T-cell (primary cell): ENCODE measurements around the gene EFCAB12. TPM values are rescaled to one million over a fixed set of nuclear protein-coding genes. Genes with fewer than 3 reads are reported as not detected.

Experiments
- ATAC-seq, 4 experiments: fragments of 200-7000 bp in 3 of 4; fragments of 150-1000 bp in 1 of 4; cut with Tn5 transposase; replicated peaks in 1 of 4; 1 replicate in 3 of 4; 2 replicates in 1 of 4; pipeline ENCODE4 v1.10.0; 2021; ENCODE audit warnings: moderate library complexity in 3 of 4, mild to moderate bottlenecking in 2 of 4, moderate number of reproducible peaks in 1 of 4
- CTCF ChIA-PET, 2 donors: fragments of 300-600 bp; sonication (Branson Sonifier 250); formaldehyde crosslinking; loops; one replicate each; lab custom pipeline; 2022; ENCODE audit warnings: antibody characterized with exemption in 2 of 2; lab: Charles Lee
- POLR2A ChIA-PET, 2 donors: fragments of 300-600 bp; sonication (Branson Sonifier 250); formaldehyde crosslinking; loops; one replicate each; lab custom pipeline; 2022; ENCODE audit warnings: antibody characterized with exemption in 2 of 2; lab: Charles Lee
- DNase-seq, 35 experiments: peaks; one replicate each; pipeline versions ENCODE4 v3.0.0 to v3.0.0-alpha.2; 2013 to 2023
- H3K27ac ChIP-seq: one replicate; pipeline ENCODE4 v1.5.1; 2013; ENCODE audit warnings: low read length
- H3K27me3 ChIP-seq, 2 experiments: replicated peaks in 1 of 2; 1 replicate in 1 of 2; 2 replicates in 1 of 2; pipeline versions ENCODE4 v1.6.1 to v1.7.0; 2013; ENCODE audit warnings: low read length in 1 of 2, mixed read lengths in 1 of 2; ENCODE audit not compliant: control insufficient read depth in 2 of 2, insufficient read depth in 2 of 2; ENCODE audit errors: extremely low read depth in 1 of 2
- H3K36me3 ChIP-seq, 2 donors: 1 replicate in 1 of 2; 2 replicates in 1 of 2; pipeline versions ENCODE4 v1.6.1 to v1.7.0; 2013; ENCODE audit warnings: low read length in 1 of 2; ENCODE audit not compliant: control insufficient read depth in 2 of 2, insufficient read depth in 1 of 2; ENCODE audit errors: extremely low read depth in 1 of 2
- H3K4me1 ChIP-seq, 2 experiments: 1 replicate in 1 of 2; 2 replicates in 1 of 2; pipeline versions ENCODE4 v1.6.1 to v1.7.0; 2013; ENCODE audit warnings: low read length in 2 of 2, mixed read lengths in 1 of 2; ENCODE audit not compliant: insufficient read depth in 2 of 2, control insufficient read depth in 1 of 2; ENCODE audit errors: extremely low read depth in 1 of 2
- H3K4me3 ChIP-seq, 2 donors: 1 replicate in 1 of 2; 2 replicates in 1 of 2; pipeline versions ENCODE4 v1.5.1 to v1.7.0; 2013; ENCODE audit warnings: mild to moderate bottlenecking in 2 of 2, low read length in 1 of 2, moderate library complexity in 1 of 2; ENCODE audit not compliant: control insufficient read depth in 1 of 2; ENCODE audit errors: extremely low read depth in 1 of 2
- H3K9me3 ChIP-seq: 2 replicates; pipeline ENCODE4 v1.7.0; 2013
- H3K27ac Mint-ChIP-seq, 2 donors: one replicate each; pipeline ENCODE4 v1.8.0; 2020 to 2021; ENCODE audit warnings: mild to moderate bottlenecking in 2 of 2, mixed read lengths in 2 of 2
- H3K27me3 Mint-ChIP-seq, 2 donors: one replicate each; pipeline ENCODE4 v1.8.0; 2021 to 2022; ENCODE audit warnings: mixed read lengths in 2 of 2
- H3K36me3 Mint-ChIP-seq: one replicate; pipeline ENCODE4 v1.8.0; 2021; ENCODE audit warnings: mixed read lengths
- H3K4me1 Mint-ChIP-seq, 3 donors: one replicate each; pipeline ENCODE4 v1.8.0; 2020 to 2022; ENCODE audit warnings: mixed read lengths in 3 of 3, mild to moderate bottlenecking in 1 of 3
- H3K4me3 Mint-ChIP-seq, 3 donors: one replicate each; pipeline ENCODE4 v1.8.0; 2020 to 2022; ENCODE audit warnings: mild to moderate bottlenecking in 3 of 3, mixed read lengths in 3 of 3, moderate library complexity in 3 of 3
- H3K9me3 Mint-ChIP-seq, 3 donors: one replicate each; pipeline ENCODE4 v1.8.0; 2020 to 2022; ENCODE audit warnings: mixed read lengths in 3 of 3
- WGBS: methylation state at CpG from one replicate; pipeline ENCODE4 v1.1.5; 2013; ENCODE audit warnings: missing lambda C conversion rate; ENCODE audit not compliant: insufficient coverage; 5-methylcytosine and 5-hydroxymethylcytosine counted together
- total RNA-seq, 35 experiments: library from RNA in 6 of 35; stranded (reverse) in 6 of 35; fragments of 120-200 nt in 1 of 35; gene quantifications; one replicate each; pipeline versions ENCODE4 v1.2.1 to v1.2.4 and lab custom pipeline; 2013 to 2026

Gene EFCAB12
- total RNA-seq, 5 donors from 2014 or later (not counting 1 experiment from before 2014, with no cell fraction given) = 1.2 to 2.7 (median 2.2) TPM

DNA sequence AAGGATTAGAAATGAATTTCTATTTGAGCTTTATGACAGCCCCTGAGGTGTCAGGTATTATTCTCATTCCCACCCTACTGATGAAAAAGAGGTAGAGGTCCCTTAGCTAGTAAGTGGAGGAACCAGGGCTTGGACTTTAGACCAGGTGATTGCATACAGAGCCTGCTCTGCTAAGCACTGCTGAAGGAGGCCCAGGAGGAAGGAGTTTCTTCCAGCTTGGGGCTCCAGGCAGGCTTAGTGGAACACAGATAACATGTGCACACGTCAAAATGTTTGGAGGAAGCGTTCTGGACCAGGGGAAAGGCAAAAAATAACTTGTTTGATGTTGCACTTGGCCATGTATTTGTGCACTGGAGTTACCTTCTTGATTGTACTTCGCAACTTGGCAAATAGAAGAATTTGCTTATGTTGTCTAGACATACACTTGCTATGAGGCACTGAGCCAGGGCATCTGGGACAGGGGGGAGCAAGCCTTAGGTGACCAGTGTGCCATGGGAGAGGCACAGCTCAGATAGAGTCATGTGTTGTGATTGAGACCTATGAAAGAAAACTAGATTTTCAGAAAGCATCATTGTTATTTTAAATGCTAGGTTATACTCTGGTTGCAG is 34.0 kb upstream of the EFCAB12 start:
- Histone ChIP-seq H3K9me3 (no peaks in the 10 kb centered on the region), H3K27me3 (no peaks in the 10 kb centered on the region), H3K27ac (no peak overlapping the region), H3K36me3 (peaks cover 0 to 2% of the 10 kb centered on the region in 2 donors), H3K4me1 (no peaks in the 10 kb centered on the region), H3K4me3 (no peak overlapping the region)
- ATAC-seq (no peak), DNase-seq (no peak)
- ChIA-PET CTCF (no interaction called here), POLR2A (no interaction called here)
- Mint-ChIP-seq H3K4me3 (no peak overlapping the region), H3K36me3 (peaks cover 37% of the 10 kb centered on the region), H3K27me3 (no peaks in the 10 kb centered on the region), H3K9me3 (no peaks in the 10 kb centered on the region), H3K27ac (no peak overlapping the region), H3K4me1 (peaks cover 0 to 4% (median 2%) of the 10 kb centered on the region in 3 donors)
- WGBS = 100% methylated on average over 3 of the region's 3 CpGs

DNA sequence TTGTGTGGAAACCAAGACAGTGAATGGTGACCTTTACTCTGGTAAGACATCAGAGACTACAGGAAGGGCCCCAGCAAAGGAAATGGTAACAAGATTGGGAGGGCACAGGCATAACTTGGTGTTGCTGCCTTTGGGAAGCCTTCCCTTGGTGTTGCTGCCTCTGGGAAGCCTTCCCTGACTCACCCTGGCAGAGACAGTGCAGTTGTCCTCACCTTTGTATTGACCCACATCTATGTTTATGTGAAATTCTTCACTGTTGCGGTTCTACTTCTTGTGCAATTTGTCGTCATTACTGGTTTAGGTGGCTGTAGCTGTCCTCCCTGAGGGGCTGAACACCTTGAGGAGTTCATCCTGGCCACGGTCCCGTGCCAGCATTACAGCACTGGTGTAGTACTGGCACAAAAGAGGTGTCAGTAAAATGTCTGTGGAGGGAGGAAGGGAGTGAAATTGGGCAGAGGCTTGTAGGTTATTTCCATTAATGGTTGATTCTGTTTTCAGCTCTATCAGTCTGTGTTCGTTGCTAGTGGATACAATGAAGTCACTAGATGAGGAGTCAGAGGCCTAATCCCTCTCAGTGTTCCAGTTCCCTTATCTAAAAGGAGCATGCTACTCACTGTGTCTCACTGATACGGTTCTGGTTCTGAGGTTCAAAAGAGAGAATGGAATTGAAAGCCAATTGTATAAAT is 33.2 kb upstream of the EFCAB12 start:
- no peaks in the 10 kb centered on the region for H3K9me3 Mint-ChIP-seq
- ATAC-seq = no peak
- H3K36me3 Mint-ChIP-seq = peaks cover 41% of the 10 kb centered on the region
- no peaks in the 10 kb centered on the region for H3K27me3 ChIP-seq
- CTCF ChIA-PET = no interaction called here
- H3K4me1 Mint-ChIP-seq = peaks cover 0 to 4% (median 2%) of the 10 kb centered on the region in 3 donors
- DNase-seq = no peak
- no peak overlapping the region for H3K27ac ChIP-seq
- no peak overlapping the region for H3K27ac Mint-ChIP-seq
- H3K4me3 ChIP-seq = no peak overlapping the region
- H3K27me3 Mint-ChIP-seq = no peaks in the 10 kb centered on the region
- POLR2A ChIA-PET = no interaction called here
- 75% methylated on average over 4 of the region's 6 CpGs for WGBS
- no peaks in the 10 kb centered on the region for H3K9me3 ChIP-seq
- no peak overlapping the region for H3K4me3 Mint-ChIP-seq
- no peaks in the 10 kb centered on the region for H3K4me1 ChIP-seq
- H3K36me3 ChIP-seq = peaks cover 0 to 2% of the 10 kb centered on the region in 2 donors

GRCh38 chr3:129461022-129461421 is 32.6 kb upstream of the EFCAB12 start:
- DNase-seq = no peak

GRCh38 chr3:129460572-129460971 is 32.1 kb upstream of the EFCAB12 start:
- POLR2A ChIA-PET = no interaction called here
- ATAC-seq = no peak
- WGBS = no CpG with 5 or more reads among the region's 2 CpGs

More at GRCh38 chr3:129461022-129461421, 32.6 kb upstream of the EFCAB12 start:
- Mint-ChIP-seq H3K27ac (no peak overlapping the region), H3K27me3 (no peaks in the 10 kb centered on the region), H3K4me1 (peaks cover 0 to 4% (median 2%) of the 10 kb centered on the region in 3 donors), H3K36me3 (peaks cover 41% of the 10 kb centered on the region), H3K9me3 (no peaks in the 10 kb centered on the region), H3K4me3 (no peak overlapping the region)
- POLR2A ChIA-PET = no interaction called here
- no peak overlapping the region for H3K4me3 ChIP-seq
- H3K36me3 ChIP-seq = peaks cover under 1 to 2% of the 10 kb centered on the region in 2 donors
- CTCF ChIA-PET = interaction anchor here in 1 of 2 donors (0.6 kb wide), 1 partner anchor 1396 kb away, joined by 6 read pairs; no protein-coding TSS in a partner anchor
- no peaks in the 10 kb centered on the region for H3K9me3 ChIP-seq
- no peak overlapping the region for H3K27ac ChIP-seq
- no peak for ATAC-seq
- no CpG with 5 or more reads among the region's 1 CpG for WGBS
- no peaks in the 10 kb centered on the region for H3K4me1 ChIP-seq
- no peaks in the 10 kb centered on the region for H3K27me3 ChIP-seq

DNA sequence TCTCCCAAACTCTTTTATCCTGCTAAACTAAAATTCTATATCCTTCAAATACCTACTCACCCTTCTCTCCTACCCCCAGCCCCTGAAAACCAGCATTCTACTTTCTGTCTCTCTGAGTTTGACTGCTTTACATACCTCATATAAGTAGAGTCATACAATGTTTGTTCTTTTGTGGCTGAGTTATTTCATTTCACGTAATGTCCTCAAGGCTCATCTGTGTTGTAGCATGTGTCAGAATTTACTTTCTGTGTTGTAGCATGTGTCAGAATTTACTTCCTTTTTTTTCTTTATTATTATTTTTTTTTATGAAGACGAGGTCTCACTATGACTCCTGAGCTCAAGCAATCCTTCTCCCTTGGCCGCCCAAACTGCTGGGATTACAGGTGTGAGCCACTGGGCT is 31.7 kb upstream of the EFCAB12 start:
- no peak for ATAC-seq

More at GRCh38 chr3:129460572-129460971, 32.1 kb upstream of the EFCAB12 start:
- H3K4me1 Mint-ChIP-seq = peaks cover 0 to 4% (median 2%) of the 10 kb centered on the region in 3 donors
- DNase-seq = no peak
- H3K4me3 Mint-ChIP-seq = no peak overlapping the region
- H3K27me3 Mint-ChIP-seq = no peaks in the 10 kb centered on the region
- CTCF ChIA-PET = interaction anchor here in 1 of 2 donors (0.6 kb wide), 1 partner anchor 1395 kb away, joined by 6 read pairs; no protein-coding TSS in a partner anchor
- peaks cover 2% of the 10 kb centered on the region in 2 donors for H3K36me3 ChIP-seq
- no peaks in the 10 kb centered on the region for H3K9me3 ChIP-seq
- H3K27ac Mint-ChIP-seq = no peak overlapping the region
- no peaks in the 10 kb centered on the region for H3K27me3 ChIP-seq
- H3K27ac ChIP-seq = no peak overlapping the region
- H3K4me1 ChIP-seq = no peaks in the 10 kb centered on the region
- peaks cover 45% of the 10 kb centered on the region for H3K36me3 Mint-ChIP-seq
- H3K9me3 Mint-ChIP-seq = no peaks in the 10 kb centered on the region
- H3K4me3 ChIP-seq = no peak overlapping the region

DNA sequence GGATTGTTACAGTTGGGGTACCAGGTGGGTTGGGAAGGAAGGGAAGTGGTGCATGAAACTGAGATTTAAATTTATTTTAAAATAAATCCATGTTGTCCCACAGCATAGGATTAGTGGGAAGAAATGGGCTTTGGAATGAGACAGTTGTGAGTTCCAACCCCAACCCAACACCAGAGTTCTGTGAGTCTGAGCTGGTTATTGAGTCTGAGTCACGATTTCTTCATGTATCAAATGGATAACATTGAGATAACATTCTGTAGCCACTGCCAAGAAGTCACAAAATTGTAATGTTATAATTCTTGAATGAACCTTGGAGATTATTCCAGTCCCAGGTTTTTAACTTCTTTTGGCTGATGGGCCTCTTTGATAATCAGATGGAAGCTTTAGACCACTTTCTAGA is 25.3 kb upstream of the EFCAB12 start:
- ChIA-PET CTCF (no interaction called here), POLR2A (no interaction called here)
- Histone ChIP-seq H3K9me3 (no peaks in the 10 kb centered on the region), H3K4me1 (peaks cover 0 to 5% of the 10 kb centered on the region in 2 experiments), H3K4me3 (no peak overlapping the region), H3K36me3 (peaks cover 0 to 10% of the 10 kb centered on the region in 2 donors), H3K27me3 (no peaks in the 10 kb centered on the region), H3K27ac (no peak overlapping the region)
- Mint-ChIP-seq H3K9me3 (no peaks in the 10 kb centered on the region), H3K27me3 (no peaks in the 10 kb centered on the region), H3K36me3 (peaks cover 29% of the 10 kb centered on the region), H3K4me3 (no peak overlapping the region), H3K27ac (no peak overlapping the region), H3K4me1 (peaks cover 6 to 8% (median 6%) of the 10 kb centered on the region in 3 donors)
- no peak for DNase-seq
- no CpG with 5 or more reads among the region's 1 CpG for WGBS
- ATAC-seq = no peak

More for the DNA sequence above, 31.7 kb upstream of the EFCAB12 start:
- Mint-ChIP-seq H3K4me1 (peaks cover 0 to 4% (median 2%) of the 10 kb centered on the region in 3 donors), H3K4me3 (no peak overlapping the region), H3K9me3 (no peaks in the 10 kb centered on the region), H3K27me3 (no peaks in the 10 kb centered on the region), H3K36me3 (peaks cover 45% of the 10 kb centered on the region), H3K27ac (peak overlapping the region; percentile 26 to 58)
- Histone ChIP-seq H3K27me3 (no peaks in the 10 kb centered on the region), H3K4me3 (no peak overlapping the region), H3K4me1 (no peaks in the 10 kb centered on the region), H3K36me3 (peaks cover 2% of the 10 kb centered on the region in 2 donors), H3K9me3 (no peaks in the 10 kb centered on the region), H3K27ac (no peak overlapping the region)
- ChIA-PET POLR2A (no interaction called here), CTCF (no interaction called here)
- no peak for DNase-seq
- WGBS = no CpG with 5 or more reads among the region's 3 CpGs
